ENCODE data around the gene C5AR1.
"Not testable (repeated sequence)": the region's sequence is repeated elsewhere in the genome, so short reads cannot be mapped to it uniquely, and the experiment has no call there.

C5AR1 gene

GRCh38 chr19:47280183-47280797 is 29.4 kb upstream of the C5AR1 start:
- TF ChIP-seq CTCF (IDR thresholded peaks at IDR 0.05; ENCODE audit: low read depth, low read length): peak; percentile 66
- Histone ChIP-seq H3K9me3 (ENCODE audit: severe bottlenecking) (no peaks in the 10 kb centered on the region), H3K27me3 (ENCODE audit: insufficient read depth, low read depth, severe bottlenecking) (no peaks in the 10 kb centered on the region), H3K27ac (no peak overlapping the region), H3K4me3 (ENCODE audit: low read depth, low read length) (no peak overlapping the region), H3K36me3 (peaks cover 34% of the 10 kb centered on the region)
- peak; percentile 72 for DNase-seq

GRCh38 chr19:47283405-47284059 is 26.1 kb upstream of the C5AR1 start:
- no peak overlapping the region for H3K27ac ChIP-seq
- peaks cover 36% of the 10 kb centered on the region for H3K36me3 ChIP-seq
- TF ChIP-seq CTCF (IDR thresholded peaks at IDR 0.05; ENCODE audit: low read depth, low read length): no peak
- H3K9me3 ChIP-seq (ENCODE audit: severe bottlenecking): no peaks in the 10 kb centered on the region
- no peak for DNase-seq
- no peak overlapping the region for H3K4me3 ChIP-seq (ENCODE audit: low read depth, low read length)
- H3K27me3 ChIP-seq (ENCODE audit: insufficient read depth, low read depth, severe bottlenecking): no peaks in the 10 kb centered on the region

GRCh38 chr19:47284324-47284899 is 25.2 kb upstream of the C5AR1 start:
- peak; percentile 53 for TF ChIP-seq CTCF (IDR thresholded peaks at IDR 0.05; ENCODE audit: low read depth, low read length)
- H3K4me3 ChIP-seq (ENCODE audit: low read depth, low read length): no peak overlapping the region
- H3K27me3 ChIP-seq (ENCODE audit: insufficient read depth, low read depth, severe bottlenecking): no peaks in the 10 kb centered on the region
- peak; percentile 30 for DNase-seq
- H3K27ac ChIP-seq: no peak overlapping the region
- peaks cover 32% of the 10 kb centered on the region for H3K36me3 ChIP-seq
- no peaks in the 10 kb centered on the region for H3K9me3 ChIP-seq (ENCODE audit: severe bottlenecking)

- Histone ChIP-seq H3K9me3 (ENCODE audit: severe bottlenecking) (no peaks in the 10 kb centered on the region), H3K36me3 (peaks cover 21% of the 10 kb centered on the region), H3K4me3 (ENCODE audit: low read depth, low read length) (no peak overlapping the region), H3K27ac (no peak overlapping the region), H3K27me3 (ENCODE audit: insufficient read depth, low read depth, severe bottlenecking) (no peaks in the 10 kb centered on the region)
- TF ChIP-seq CTCF (IDR thresholded peaks at IDR 0.05; ENCODE audit: low read depth, low read length): peak; percentile 49
- DNase-seq: peak; percentile 89
Measured at GRCh38 chr19:47296036-47296435, 13.6 kb upstream of the C5AR1 start.

- H3K27me3 ChIP-seq (ENCODE audit: insufficient read depth, low read depth, severe bottlenecking); H3K36me3 ChIP-seq; DNase-seq; H3K9me3 ChIP-seq (ENCODE audit: severe bottlenecking); H3K4me3 ChIP-seq (ENCODE audit: low read depth, low read length); H3K27ac ChIP-seq: not testable (repeated sequence)
Measured at GRCh38 chr19:47300867-47301266, 8.8 kb upstream of the C5AR1 start.

- H3K27ac ChIP-seq: no peak overlapping the region
- H3K36me3 ChIP-seq: peaks cover 3% of the 10 kb centered on the region; the same call in 1 of the 2 replicates
- no peak for DNase-seq
- H3K4me3 ChIP-seq (ENCODE audit: low read depth, low read length): no peak overlapping the region
- no peak for TF ChIP-seq CTCF (IDR thresholded peaks at IDR 0.05; ENCODE audit: low read depth, low read length)
- H3K9me3 ChIP-seq (ENCODE audit: severe bottlenecking): no peaks in the 10 kb centered on the region
- H3K27me3 ChIP-seq (ENCODE audit: insufficient read depth, low read depth, severe bottlenecking): no peaks in the 10 kb centered on the region
Measured at GRCh38 chr19:47302249-47302648, 7.4 kb upstream of the C5AR1 start.
